K562 (cell line): ENCODE data around the gene CYB5RL. TPM values are rescaled to one million over a fixed set of nuclear protein-coding genes. Genes with fewer than 3 reads are reported as not detected.

ENCODE experiments used
- ATAC-seq: fragments of 200-7000 bp; cut with Tn5 transposase; 3 replicates; pipeline ENCODE4 v1.9.1; 2020; ENCODE audit warnings: moderate library complexity
- BruUV-seq: library from RNA; stranded (reverse); fragments of 400-500 nt; replicated peaks from 2 replicates; lab custom pipeline; 2021; lab: Mats Ljungman, UMichigan
- CTCF ChIA-PET: fragments of 300-600 bp; formaldehyde crosslinking; extraction: SDS; loops from one replicate; lab custom pipeline; 2021; ENCODE audit warnings: low intra/inter-chr PET ratio; lab: Yijun Ruan, JAX
- POLR2A ChIA-PET: fragments of 300-600, 350-650 bp; sonication (Branson Sonifier 250); formaldehyde crosslinking; extraction: SDS; loops from one replicate; lab custom pipeline; 2021; ENCODE audit warnings: antibody characterized with exemption, inconsistent platforms; lab: Yijun Ruan, JAX
- DNase-seq, 4 experiments: peaks; one replicate each; pipeline versions ENCODE4 v3.0.0 to v3.0.0-alpha.2; 2011 to 2018; ENCODE audit warnings: low spot score in 3 of 4, mixed read lengths in 3 of 4; ENCODE audit errors: extremely low read depth in 1 of 4
- FAIRE-seq: peaks from 2 replicates; lab custom pipeline; 2011; peaks lifted over from hg19 to GRCh38; lab: Jason Lieb, UNC
- H2AFZ ChIP-seq: 2 replicates; pipeline ENCODE4 v1.6.0; 2011; ENCODE audit warnings: low read depth, low read length, control low read depth, inconsistent platforms
- H3K27ac ChIP-seq: fragments of 200-600 bp; 3 replicates; pipeline ENCODE4 v1.8.0; 2011; ENCODE audit warnings: low read depth, mild to moderate bottlenecking, control low read depth, inconsistent platforms, low read length, moderate library complexity, mixed read lengths; ENCODE audit errors: extremely low read depth
- H3K27me3 ChIP-seq, 2 experiments: fragments of 300-600 bp in 1 of 2; 2 replicates in 1 of 2; 3 replicates in 1 of 2; pipeline versions ENCODE4 v1.6.0 to v1.8.0; 2011; ENCODE audit warnings: inconsistent platforms in 2 of 2, low read length in 2 of 2, mild to moderate bottlenecking in 1 of 2, mixed read lengths in 1 of 2, moderate library complexity in 1 of 2; ENCODE audit not compliant: control insufficient read depth in 2 of 2, insufficient read depth in 2 of 2
- H3K36me3 ChIP-seq: fragments of 300-600 bp; 3 replicates; pipeline ENCODE4 v1.8.0; 2011; ENCODE audit warnings: mild to moderate bottlenecking, low read length, inconsistent platforms; ENCODE audit not compliant: control insufficient read depth, insufficient read depth
- H3K4me1 ChIP-seq, 2 experiments: fragments of 200-600 bp in 1 of 2; replicated peaks in 1 of 2; 2 replicates in 1 of 2; 3 replicates in 1 of 2; pipeline versions ENCODE4 v1.5.1 to v1.8.0; 2011; ENCODE audit warnings: inconsistent platforms in 2 of 2, low read length in 2 of 2, mild to moderate bottlenecking in 1 of 2, mixed read lengths in 1 of 2, moderate library complexity in 1 of 2; ENCODE audit not compliant: control insufficient read depth in 2 of 2, insufficient read depth in 2 of 2
- H3K4me2 ChIP-seq: 2 replicates; pipeline ENCODE4 v1.6.1; 2011; ENCODE audit warnings: low read length, control low read depth, inconsistent platforms, mixed read lengths; ENCODE audit not compliant: insufficient read depth
- H3K4me3 ChIP-seq: fragments of 200-600 bp; sonication (generic), shearing (Covaris generic); 2 replicates; pipeline ENCODE4 v1.5.1; 2016; ENCODE audit warnings: control low read depth, inconsistent platforms
- H3K79me2 ChIP-seq: fragments of 200-600 bp; 3 replicates; pipeline ENCODE4 v1.8.0; 2011; ENCODE audit warnings: low read length, inconsistent platforms; ENCODE audit not compliant: control insufficient read depth, insufficient read depth
- H3K9ac ChIP-seq, 2 experiments: 2 replicates each; pipeline versions ENCODE4 v1.6.0 to v1.6.1; 2011; ENCODE audit warnings: low read depth in 2 of 2, low read length in 2 of 2, control low read depth in 1 of 2, inconsistent platforms in 1 of 2, mild to moderate bottlenecking in 1 of 2, mixed read lengths in 1 of 2; ENCODE audit not compliant: insufficient read depth in 1 of 2
- H3K9me1 ChIP-seq: one replicate; pipeline ENCODE4 v1.6.0; 2011; ENCODE audit warnings: inconsistent platforms, mild to moderate bottlenecking, low read length, moderate library complexity; ENCODE audit not compliant: control insufficient read depth, insufficient read depth
- H3K9me3 ChIP-seq: replicated peaks from 2 replicates; pipeline ENCODE4 v1.5.1; 2011; ENCODE audit warnings: low read depth, low read length, inconsistent platforms; ENCODE audit not compliant: control insufficient read depth, insufficient read depth
- H4K20me1 ChIP-seq: replicated peaks from 2 replicates; pipeline ENCODE4 v1.6.1; 2011; ENCODE audit warnings: low read length, inconsistent platforms, mixed read lengths; ENCODE audit not compliant: control insufficient read depth, insufficient read depth
- ARID1B ChIP-seq: fragments of 450-650 bp; IDR thresholded peaks from 2 replicates; pipeline ENCODE4 v1.6.1; 2016; ENCODE audit warnings: antibody characterized with exemption, mild to moderate bottlenecking, inconsistent platforms
- BRCA1 ChIP-seq, 2 experiments: fragments of 450-650 bp in 1 of 2; sonication (generic) in 1 of 2; formaldehyde crosslinking in 1 of 2; IDR thresholded peaks; 2 replicates each; pipeline versions ENCODE4 v1.5.0 to v1.6.1; 2017 to 2020; ENCODE audit warnings: mild to moderate bottlenecking in 1 of 2, missing genetic modification reagents in 1 of 2
- CBFA2T3 ChIP-seq: fragments of 450-650 bp; IDR thresholded peaks from 2 replicates; pipeline ENCODE4 v1.6.1; 2017
- EP300 ChIP-seq: IDR thresholded peaks from 2 replicates; pipeline ENCODE4 v1.6.1; 2012; ENCODE audit warnings: low read length, improper control_type of control experiment
- FOXJ3 ChIP-seq: sonication (generic); formaldehyde crosslinking; IDR thresholded peaks from 2 replicates; pipeline ENCODE4 v1.4.0; 2020; ENCODE audit warnings: mild to moderate bottlenecking, missing genetic modification reagents
- HCFC1 ChIP-seq: IDR thresholded peaks from 2 replicates; pipeline ENCODE4 v1.6.1; 2012; ENCODE audit warnings: low read depth, low read length, improper control_type of control experiment
- HNRNPH1 ChIP-seq: fragments of 200-400 bp; formaldehyde crosslinking; optimal IDR thresholded peaks from 2 replicates; pipeline ENCODE3; 2017; ENCODE audit warnings: low read depth, mild to moderate bottlenecking, low read length, moderate library complexity
- MYC ChIP-seq, 2 experiments: fragments of 250-450 bp in 1 of 2; sonication (Bioruptor Pico) in 1 of 2; IDR thresholded peaks; 2 replicates each; pipeline versions ENCODE4 v1.5.1 to v1.6.1; 2012 to 2021; ENCODE audit warnings: low read depth in 2 of 2, borderline replicate concordance in 1 of 2, improper control_type of control experiment in 1 of 2, low read length in 1 of 2, mild to moderate bottlenecking in 1 of 2, moderate library complexity in 1 of 2
- NR3C1 ChIP-seq: sonication (generic); formaldehyde crosslinking; IDR thresholded peaks from 2 replicates; pipeline ENCODE4 v1.8.1; 2022; ENCODE audit warnings: missing genetic modification reagents
- PHTF2 ChIP-seq: fragments of 250-450 bp; sonication (Bioruptor Pico); IDR thresholded peaks from 2 replicates; pipeline ENCODE4 v1.5.0; 2021; ENCODE audit warnings: mild to moderate bottlenecking
- SOX6 ChIP-seq: fragments of 450-650 bp; IDR thresholded peaks from 2 replicates; pipeline ENCODE4 v1.6.1; 2014; ENCODE audit warnings: mild to moderate bottlenecking
- STAT5B ChIP-seq: fragments of 250-450 bp; sonication (Bioruptor Pico); IDR thresholded peaks from 2 replicates; pipeline ENCODE4 v1.8.0; 2021; ENCODE audit warnings: mild to moderate bottlenecking, inconsistent platforms
- TAL1 ChIP-seq: fragments of 450-650 bp; IDR thresholded peaks from 2 replicates; pipeline ENCODE4 v1.6.1; 2016; ENCODE audit warnings: mild to moderate bottlenecking
- TBP ChIP-seq: optimal IDR thresholded peaks from 2 replicates; pipeline ENCODE3; 2011; ENCODE audit warnings: low read depth, low read length, improper control_type of control experiment
- TFE3 ChIP-seq: fragments of 450-650 bp; formaldehyde crosslinking; IDR thresholded peaks from 2 replicates; pipeline ENCODE4 v1.4.0; 2020; ENCODE audit warnings: mild to moderate bottlenecking, mixed read lengths
- YBX1 ChIP-seq: fragments of 450-650 bp; IDR thresholded peaks from 2 replicates; pipeline ENCODE4 v1.7.1; 2016; ENCODE audit warnings: mild to moderate bottlenecking
- ZFP36 ChIP-seq: fragments of 150-350 bp; IDR thresholded peaks from 2 replicates; pipeline ENCODE4 v1.6.1; 2018; ENCODE audit warnings: low read length, low read depth; ENCODE audit not compliant: partially characterized antibody
- ZFX ChIP-seq: sonication (generic); formaldehyde crosslinking; IDR thresholded peaks from 2 replicates; pipeline ENCODE4 v1.8.0; 2022; ENCODE audit warnings: mild to moderate bottlenecking, missing genetic modification reagents, moderate library complexity
- WGBS: fragments of 100-300 bp; shearing (Covaris generic); methylation state at CpG from one replicate; pipeline ENCODE4 v1.1.6; 2016; ENCODE audit warnings: low coverage, mixed read lengths; ENCODE audit not compliant: insufficient coverage; ENCODE audit errors: missing lambda C conversion rate; 5-methylcytosine and 5-hydroxymethylcytosine counted together
- in situ Hi-C: fragments of 300-500 bp; cut with MboI; formaldehyde crosslinking; loops from 4 replicates; pipeline ENCODE4 v1.15.0; 2018; ENCODE audit warnings: inconsistent platforms, mixed read lengths
- intact Hi-C: fragments of 100-400 bp; cut with micrococcal nuclease; formaldehyde crosslinking; loops from 2 replicates; pipeline ENCODE4 v1.14.2; 2022
- polyA plus RNA-seq, 8 experiments: library from polyadenylated mRNA; depleted of rRNA in 4 of 8; stranded (reverse) in 5 of 8; unstranded in 3 of 8; fragments of >200 nt; fragmentation: Nextera tagmentation in 2 of 8; fragmentation: Illumina TruSeq in 1 of 8; extraction: Ambion mirVana in 2 of 8; extraction: Trizol in 1 of 8; gene quantifications; 2 replicates each; pipeline versions ENCODE4 v1.2.1 to v1.2.3, GENCODE V29; 2011 to 2014; ENCODE audit warnings: inconsistent platforms in 1 of 8, missing spikeins in 1 of 8
- total RNA-seq, 7 experiments: library from RNA; depleted of rRNA in 6 of 7; stranded (reverse); fragments of >200 nt in 6 of 7; fragmentation: Illumina TruSeq in 2 of 7; extraction: Trizol in 2 of 7; gene quantifications; 2 replicates each; pipeline versions ENCODE4 v1.2.1 to v1.2.3, GENCODE V29; 2011 to 2021; ENCODE audit warnings: low replicate concordance in 1 of 7
- TF ChIP-seq, protein P1 (sequence below): fragments of 450-650 bp; IDR thresholded peaks from 2 replicates; pipeline ENCODE4 v1.6.1; 2016; ENCODE audit warnings: borderline replicate concordance
- TF ChIP-seq, protein P2 (sequence below): fragments of 450-650 bp; conservative IDR thresholded peaks from 2 replicates; pipeline ENCODE4 v1.6.1; 2016; ENCODE audit warnings: missing genetic modification characterization, low read depth, mild to moderate bottlenecking, missing compliant biosample characterization, moderate library complexity

CYB5RL gene
- total and polyA plus RNA-seq, 9 of the 15 experiments (the other 6 are each of a cell fraction or from before 2014, with no cell fraction given): 7.9 to 18.0 (median 11.2) TPM

DNA sequence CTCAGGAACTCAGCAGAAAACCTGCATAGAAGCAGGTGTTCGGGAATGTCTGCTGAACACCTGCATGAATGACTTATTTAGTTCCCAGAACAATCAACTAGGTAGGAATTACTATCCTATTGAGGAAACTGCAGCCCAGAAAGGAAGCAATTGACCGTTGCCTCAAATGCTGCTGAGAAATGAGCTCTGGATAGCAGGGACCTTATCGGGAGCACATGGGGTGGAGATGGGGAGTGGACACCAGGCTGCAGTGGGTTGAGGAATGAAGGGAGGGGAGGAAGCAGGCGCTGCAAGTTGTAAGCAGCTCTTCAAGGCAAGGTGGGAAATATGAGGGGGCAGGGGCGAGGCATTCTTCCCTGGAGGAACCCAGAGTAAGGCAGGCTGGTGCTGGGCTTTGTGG is 36.3 kb downstream of the CYB5RL start:
- in situ Hi-C loops (no loop called here), intact Hi-C loops (no loop called here)
- POLR2A ChIA-PET: interaction anchor here (0.7 to 2.8 kb wide), 8 partner anchors 9 to 38 kb away, joined by 3 to 15 read pairs (median 4); partner anchors contain the start of gene CDCP2
- H3K36me3 ChIP-seq: no peaks in the 10 kb centered on the region
- DNase-seq: peak; percentile 69 to 84 (median 72)
- peak overlapping the region; percentile 13; the same call in 1 of the 2 replicates for H3K4me2 ChIP-seq
- peak overlapping the region in 1 of 2 experiments; percentile 32; a peak in 1 of 4 replicates for H3K9ac ChIP-seq
- H2AFZ ChIP-seq: peak overlapping the region; percentile 51
- CTCF ChIA-PET: no interaction called here
- BruUV-seq: no TSS peak
- H3K9me3 ChIP-seq: no peaks in the 10 kb centered on the region
- FAIRE-seq: peak; percentile 82
- no peaks in the 10 kb centered on the region for H4K20me1 ChIP-seq
- H3K4me1 ChIP-seq: peaks cover 14 to 20% of the 10 kb centered on the region in 2 experiments; a peak in 4 of 5 replicates
- no peak overlapping the region for H3K4me3 ChIP-seq
- 0 out of 3 replicates have a peak overlapping the region, but pooled peaks have one; percentile 13 for H3K27ac ChIP-seq
- no peaks in the 10 kb centered on the region for H3K27me3 ChIP-seq
- H3K9me1 ChIP-seq: no peaks in the 10 kb centered on the region
- 20% methylated on average over 5 of the region's 5 CpGs for WGBS
- H3K79me2 ChIP-seq: no peaks in the 10 kb centered on the region
- ATAC-seq: peak; percentile 74
- TF ChIP-seq TFE3 (CRISPR knock-in tag): no peak
- peak; percentile 68 for TF ChIP-seq MYC (IDR thresholded peaks at IDR 0.05; ENCODE audit: low read depth, low read length)
- no peak for TF ChIP-seq MYC (CRISPR knock-in tag; IDR thresholded peaks at IDR 0.05; ENCODE audit: borderline replicate concordance, low read depth)
- TF ChIP-seq YBX1: no peak
- TF ChIP-seq NR3C1: no peak
- TF ChIP-seq, protein P1, sequence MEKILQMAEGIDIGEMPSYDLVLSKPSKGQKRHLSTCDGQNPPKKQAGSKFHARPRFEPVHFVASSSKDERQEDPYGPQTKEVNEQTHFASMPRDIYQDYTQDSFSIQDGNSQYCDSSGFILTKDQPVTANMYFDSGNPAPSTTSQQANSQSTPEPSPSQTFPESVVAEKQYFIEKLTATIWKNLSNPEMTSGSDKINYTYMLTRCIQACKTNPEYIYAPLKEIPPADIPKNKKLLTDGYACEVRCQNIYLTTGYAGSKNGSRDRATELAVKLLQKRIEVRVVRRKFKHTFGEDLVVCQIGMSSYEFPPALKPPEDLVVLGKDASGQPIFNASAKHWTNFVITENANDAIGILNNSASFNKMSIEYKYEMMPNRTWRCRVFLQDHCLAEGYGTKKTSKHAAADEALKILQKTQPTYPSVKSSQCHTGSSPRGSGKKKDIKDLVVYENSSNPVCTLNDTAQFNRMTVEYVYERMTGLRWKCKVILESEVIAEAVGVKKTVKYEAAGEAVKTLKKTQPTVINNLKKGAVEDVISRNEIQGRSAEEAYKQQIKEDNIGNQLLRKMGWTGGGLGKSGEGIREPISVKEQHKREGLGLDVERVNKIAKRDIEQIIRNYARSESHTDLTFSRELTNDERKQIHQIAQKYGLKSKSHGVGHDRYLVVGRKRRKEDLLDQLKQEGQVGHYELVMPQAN: no peak
- TF ChIP-seq PHTF2 (CRISPR knock-in tag): no peak
- TF ChIP-seq ARID1B: peak; percentile 57
- TF ChIP-seq STAT5B (CRISPR knock-in tag): no peak
- no peak for TF ChIP-seq SOX6
- TF ChIP-seq FOXJ3 (CRISPR knock-in tag): no peak
- no peak for TF ChIP-seq ZFX (CRISPR knock-in tag)
- peak; percentile 18 for TF ChIP-seq ZFP36
- peak; percentile 38 for TF ChIP-seq TBP
- peak; percentile 25; the same call in 1 of the 2 replicates for TF ChIP-seq EP300
- TF ChIP-seq, protein P2, sequence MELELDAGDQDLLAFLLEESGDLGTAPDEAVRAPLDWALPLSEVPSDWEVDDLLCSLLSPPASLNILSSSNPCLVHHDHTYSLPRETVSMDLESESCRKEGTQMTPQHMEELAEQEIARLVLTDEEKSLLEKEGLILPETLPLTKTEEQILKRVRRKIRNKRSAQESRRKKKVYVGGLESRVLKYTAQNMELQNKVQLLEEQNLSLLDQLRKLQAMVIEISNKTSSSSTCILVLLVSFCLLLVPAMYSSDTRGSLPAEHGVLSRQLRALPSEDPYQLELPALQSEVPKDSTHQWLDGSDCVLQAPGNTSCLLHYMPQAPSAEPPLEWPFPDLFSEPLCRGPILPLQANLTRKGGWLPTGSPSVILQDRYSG: no peak
- TF ChIP-seq CBFA2T3: peak; percentile 54
- TF ChIP-seq HNRNPH1: no peak
- TF ChIP-seq TAL1: peak; percentile 36; the same call in 1 of the 2 replicates
- no peak for TF ChIP-seq BRCA1 (IDR thresholded peaks at IDR 0.05)
- TF ChIP-seq BRCA1 (CRISPR knock-in tag; IDR thresholded peaks at IDR 0.05): no peak
- TF ChIP-seq HCFC1: 0 out of 2 replicates have a peak, but pooled peaks have one; percentile 6
